Measurements from ENCODE around the gene USP36.

DNA sequence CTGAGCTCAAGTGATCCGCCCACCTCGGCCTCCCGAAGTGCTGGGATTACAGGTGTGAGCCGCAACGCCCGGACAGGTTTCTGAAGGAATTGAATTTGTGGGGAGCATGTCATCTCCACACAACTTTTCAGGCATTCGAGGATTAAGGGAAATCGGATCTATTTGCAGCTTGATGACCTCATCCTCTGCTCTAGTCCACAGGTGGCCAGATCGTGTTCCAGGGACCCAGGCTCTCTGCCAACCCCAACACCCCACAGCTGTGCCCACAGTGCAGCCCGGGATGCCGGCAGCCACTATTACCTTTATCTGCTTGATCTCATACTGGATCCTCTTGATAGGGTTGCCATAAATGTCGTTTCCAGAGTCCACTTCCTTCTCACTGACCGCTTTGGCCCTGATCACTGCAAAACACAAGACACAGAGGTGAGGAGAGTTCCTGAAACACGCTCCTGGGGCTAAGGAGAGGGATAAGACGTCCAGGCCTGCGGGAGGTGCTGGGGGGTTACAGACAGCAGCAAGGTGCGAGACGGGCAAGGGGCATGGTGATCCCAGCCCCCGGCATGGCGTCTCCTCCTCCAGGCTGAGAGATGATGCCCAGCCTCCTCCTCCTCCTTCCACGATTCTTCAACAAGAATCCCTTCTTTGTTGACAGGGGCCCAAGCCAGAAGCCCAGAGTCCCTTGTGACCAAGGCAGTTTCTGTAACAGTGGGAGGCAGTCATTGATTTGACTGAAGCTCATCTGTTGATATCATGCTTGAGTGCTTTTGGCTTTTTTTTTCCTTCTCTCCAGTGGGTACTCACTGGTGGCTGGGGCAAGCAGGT lies 33.1 kb upstream of the USP36 start:
- TF ChIP-seq POLR2A (IDR thresholded peaks at IDR 0.05; ENCODE audit: low read length): no peak
- TF ChIP-seq GATA1 (IDR thresholded peaks at IDR 0.05; ENCODE audit: low read depth, low read length): no peak

Data from erythroblast (primary cell).